A549 (cell line): ENCODE data around the gene TAF4.

Source experiments
- CEBPB ChIP-seq, 2 experiments: fragments of >200 bp in 1 of 2; sonication (Bioruptor Twin) in 1 of 2; formaldehyde crosslinking in 1 of 2; IDR thresholded peaks; 2 replicates each; pipeline ENCODE4 v1.6.1; 2012 to 2016
- MYC ChIP-seq: IDR thresholded peaks from 2 replicates; pipeline ENCODE4 v1.6.1; 2012; ENCODE audit warnings: mild to moderate bottlenecking, inconsistent platforms, low read length, improper control_type of control experiment, borderline replicate concordance
- TF ChIP-seq, protein P1 (sequence below): fragments of >200 bp; sonication (Bioruptor Twin); formaldehyde crosslinking; IDR thresholded peaks from 3 replicates; pipeline ENCODE4 v1.5.1; 2016

DNA sequence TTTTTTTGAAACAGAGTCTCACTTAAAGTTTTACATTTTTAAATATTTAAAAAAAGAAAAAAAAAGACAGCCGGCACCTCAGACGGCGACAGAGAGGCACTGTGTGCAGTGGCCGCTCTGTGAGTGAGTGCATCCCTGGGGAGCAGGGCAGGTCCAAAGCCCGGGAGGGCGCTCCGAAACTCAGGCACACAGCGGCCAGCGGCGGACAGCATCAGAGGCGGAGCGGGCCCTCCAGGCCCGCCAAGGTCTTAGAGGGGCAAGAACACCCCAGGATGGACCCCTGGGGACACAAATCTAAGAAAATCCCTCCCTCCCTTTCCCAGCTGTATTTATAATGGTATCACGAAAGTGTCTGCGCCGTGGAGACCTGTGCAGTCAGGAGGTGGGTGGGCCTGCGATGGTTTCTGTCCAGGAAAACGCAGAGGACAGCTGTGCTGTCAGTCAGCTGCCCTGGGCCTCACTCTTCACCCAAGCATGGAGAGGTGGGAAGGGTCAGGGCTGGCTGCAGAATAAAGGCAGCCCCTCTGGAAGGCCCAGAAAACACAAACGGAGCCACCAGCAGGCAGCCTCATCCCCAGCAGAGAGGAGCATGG lies 43.8 kb downstream of the TAF4 start:
- TF ChIP-seq CEBPB (IDR thresholded peaks at IDR 0.05) (no peak), MYC (no peak)
- TF ChIP-seq, protein P1, sequence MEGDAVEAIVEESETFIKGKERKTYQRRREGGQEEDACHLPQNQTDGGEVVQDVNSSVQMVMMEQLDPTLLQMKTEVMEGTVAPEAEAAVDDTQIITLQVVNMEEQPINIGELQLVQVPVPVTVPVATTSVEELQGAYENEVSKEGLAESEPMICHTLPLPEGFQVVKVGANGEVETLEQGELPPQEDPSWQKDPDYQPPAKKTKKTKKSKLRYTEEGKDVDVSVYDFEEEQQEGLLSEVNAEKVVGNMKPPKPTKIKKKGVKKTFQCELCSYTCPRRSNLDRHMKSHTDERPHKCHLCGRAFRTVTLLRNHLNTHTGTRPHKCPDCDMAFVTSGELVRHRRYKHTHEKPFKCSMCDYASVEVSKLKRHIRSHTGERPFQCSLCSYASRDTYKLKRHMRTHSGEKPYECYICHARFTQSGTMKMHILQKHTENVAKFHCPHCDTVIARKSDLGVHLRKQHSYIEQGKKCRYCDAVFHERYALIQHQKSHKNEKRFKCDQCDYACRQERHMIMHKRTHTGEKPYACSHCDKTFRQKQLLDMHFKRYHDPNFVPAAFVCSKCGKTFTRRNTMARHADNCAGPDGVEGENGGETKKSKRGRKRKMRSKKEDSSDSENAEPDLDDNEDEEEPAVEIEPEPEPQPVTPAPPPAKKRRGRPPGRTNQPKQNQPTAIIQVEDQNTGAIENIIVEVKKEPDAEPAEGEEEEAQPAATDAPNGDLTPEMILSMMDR = no peak
